Tibial nerve (tissue), 4 donors: Measurements from ENCODE around the gene SF1. TPM values are rescaled to one million over a fixed set of nuclear protein-coding genes. Genes with fewer than 3 reads are reported as not detected.

ENCODE experiments used
- DNase-seq, 2 donors: peaks; one replicate each; pipeline ENCODE4 v3.0.0-alpha.2; 2019; ENCODE audit warnings: low spot score in 2 of 2
- H3K27ac ChIP-seq, 4 donors: fragments of 200-600 bp; sonication (generic) in 3 of 4; one replicate each; pipeline ENCODE4 v1.5.1; 2017 to 2019; ENCODE audit warnings: mild to moderate bottlenecking in 1 of 4
- H3K27me3 ChIP-seq, 2 donors: fragments of 200-600 bp; sonication (generic) in 1 of 2; one replicate each; pipeline versions ENCODE4 v1.5.1 to v1.6.0; 2017 to 2019
- H3K36me3 ChIP-seq, 3 donors: fragments of 200-600 bp; sonication (generic); one replicate each; pipeline ENCODE4 v1.5.1; 2018 to 2019
- H3K4me1 ChIP-seq, 4 donors: fragments of 200-600 bp; sonication (generic) in 3 of 4; one replicate each; pipeline ENCODE4 v1.5.1; 2017 to 2019
- H3K4me3 ChIP-seq, 4 donors: fragments of 200-600 bp; sonication (generic) in 3 of 4; one replicate each; pipeline ENCODE4 v1.5.1; 2017 to 2019; ENCODE audit warnings: mild to moderate bottlenecking in 1 of 4, moderate library complexity in 1 of 4
- H3K9me3 ChIP-seq, 4 donors: fragments of 200-600 bp; sonication (generic) in 3 of 4; one replicate each; pipeline ENCODE4 v1.5.1; 2017 to 2019
- EP300 ChIP-seq, 2 donors: sonication (generic); formaldehyde crosslinking; IDR thresholded peaks; one replicate each; pipeline ENCODE4 v1.6.1; 2017; ENCODE audit warnings: antibody characterized with exemption in 2 of 2, mild to moderate bottlenecking in 1 of 2
- POLR2A ChIP-seq, 2 donors: fragments of 450-650 bp; IDR thresholded peaks; one replicate each; pipeline ENCODE4 v1.6.1; 2017; ENCODE audit warnings: antibody characterized with exemption in 2 of 2, mild to moderate bottlenecking in 2 of 2, moderate library complexity in 2 of 2
- WGBS, 2 donors: methylation state at CpG; one replicate each; pipeline ENCODE4 v1.1.5; 2018; 5-methylcytosine and 5-hydroxymethylcytosine counted together
- total RNA-seq, 4 donors: library from RNA; depleted of rRNA; stranded (reverse); fragments of >200 nt; gene quantifications; one replicate each; pipeline ENCODE4 v1.1.0, GENCODE V29; 2016
- TF ChIP-seq, protein P1 (sequence below), 5 experiments: fragments of 200-600 bp in 3 of 5; fragments of 450-650 bp in 2 of 5; sonication (generic) in 3 of 5; IDR thresholded peaks; one replicate each; pipeline ENCODE4 v1.5.1; 2016 to 2019; ENCODE audit warnings: antibody characterized with exemption in 5 of 5, mild to moderate bottlenecking in 3 of 5, moderate library complexity in 2 of 5

SF1 gene
- total RNA-seq, 4 donors from 2014 or later = 368 to 416 (median 372) TPM

GRCh38 chr11:64762674-64763525, 15.4 kb downstream of the SF1 start:
- WGBS, 2 donors = 41 to 47% methylated on average over 13 of the region's 13 CpGs
- Histone ChIP-seq H3K9me3 (no peaks in the 10 kb centered on the region), H3K4me1 (peaks cover 0 to 75% (median 41%) of the 10 kb centered on the region in 4 donors), H3K36me3 (peaks cover 22 to 60% (median 34%) of the 10 kb centered on the region in 3 donors), H3K4me3 (no peak overlapping the region), H3K27ac (peak overlapping the region in 3 of 4 donors; percentile 17 to 60 (median 57)), H3K27me3 (no peaks in the 10 kb centered on the region)
- TF ChIP-seq EP300 (IDR thresholded peaks at IDR 0.05) = no peak
- TF ChIP-seq POLR2A (IDR thresholded peaks at IDR 0.05) = no peak
- TF ChIP-seq, protein P1, sequence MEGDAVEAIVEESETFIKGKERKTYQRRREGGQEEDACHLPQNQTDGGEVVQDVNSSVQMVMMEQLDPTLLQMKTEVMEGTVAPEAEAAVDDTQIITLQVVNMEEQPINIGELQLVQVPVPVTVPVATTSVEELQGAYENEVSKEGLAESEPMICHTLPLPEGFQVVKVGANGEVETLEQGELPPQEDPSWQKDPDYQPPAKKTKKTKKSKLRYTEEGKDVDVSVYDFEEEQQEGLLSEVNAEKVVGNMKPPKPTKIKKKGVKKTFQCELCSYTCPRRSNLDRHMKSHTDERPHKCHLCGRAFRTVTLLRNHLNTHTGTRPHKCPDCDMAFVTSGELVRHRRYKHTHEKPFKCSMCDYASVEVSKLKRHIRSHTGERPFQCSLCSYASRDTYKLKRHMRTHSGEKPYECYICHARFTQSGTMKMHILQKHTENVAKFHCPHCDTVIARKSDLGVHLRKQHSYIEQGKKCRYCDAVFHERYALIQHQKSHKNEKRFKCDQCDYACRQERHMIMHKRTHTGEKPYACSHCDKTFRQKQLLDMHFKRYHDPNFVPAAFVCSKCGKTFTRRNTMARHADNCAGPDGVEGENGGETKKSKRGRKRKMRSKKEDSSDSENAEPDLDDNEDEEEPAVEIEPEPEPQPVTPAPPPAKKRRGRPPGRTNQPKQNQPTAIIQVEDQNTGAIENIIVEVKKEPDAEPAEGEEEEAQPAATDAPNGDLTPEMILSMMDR (IDR thresholded peaks at IDR 0.05) = no peak
- no peak for DNase-seq

GRCh38 chr11:64762277-64762673, 16.1 kb downstream of the SF1 start:
- Histone ChIP-seq H3K27ac (peak overlapping the region in 3 of 4 donors; percentile 17 to 57 (median 34)), H3K4me3 (no peak overlapping the region), H3K4me1 (peaks cover 0 to 69% (median 39%) of the 10 kb centered on the region in 4 donors), H3K9me3 (no peaks in the 10 kb centered on the region), H3K27me3 (no peaks in the 10 kb centered on the region), H3K36me3 (peaks cover 15 to 54% (median 28%) of the 10 kb centered on the region in 3 donors)
- WGBS, 2 donors = 58% methylated on average over 5 of the region's 5 CpGs
- no peak for DNase-seq
- TF ChIP-seq, protein P1 (IDR thresholded peaks at IDR 0.05) = no peak
- TF ChIP-seq EP300 (IDR thresholded peaks at IDR 0.05) (no peak), POLR2A (IDR thresholded peaks at IDR 0.05) (no peak)

- H3K4me3 ChIP-seq = no peak overlapping the region
- H3K27ac ChIP-seq = peak overlapping the region in 2 of 4 donors; percentile 26 to 46
- no peaks in the 10 kb centered on the region for H3K9me3 ChIP-seq
- peaks cover 9 to 40% (median 14%) of the 10 kb centered on the region in 3 donors for H3K36me3 ChIP-seq
- H3K27me3 ChIP-seq = no peaks in the 10 kb centered on the region
- H3K4me1 ChIP-seq = peaks cover 0 to 67% (median 38%) of the 10 kb centered on the region in 4 donors
- TF ChIP-seq, protein P1 (IDR thresholded peaks at IDR 0.05) = no peak
- TF ChIP-seq EP300 (IDR thresholded peaks at IDR 0.05) (no peak), POLR2A (IDR thresholded peaks at IDR 0.05) (no peak)
- WGBS, 2 donors = 59 to 65% methylated on average over 7 of the region's 7 CpGs
- no peak for DNase-seq
Measured at GRCh38 chr11:64760759-64761420, 17.5 kb downstream of the SF1 start.

GRCh38 chr11:64759722-64760719, 18.3 kb downstream of the SF1 start, which contains the start of gene PYGM:
Gene PYGM, minus strand, starts transcription at chr11:64759974. Its CDS starts 76 bp downstream, at chr11:64759898.
- H3K36me3 ChIP-seq = peaks cover 5 to 31% (median 6%) of the 10 kb centered on the region in 3 donors
- peak in 1 of 2 donors; percentile 43 for DNase-seq
- H3K4me1 ChIP-seq = peaks cover 0 to 61% (median 34%) of the 10 kb centered on the region in 4 donors
- H3K9me3 ChIP-seq = no peaks in the 10 kb centered on the region
- H3K4me3 ChIP-seq = peak within 1 kb of the TSS; percentile 7 to 33 (median 13)
- H3K27ac ChIP-seq = peak within 1 kb of the TSS in 3 of 4 donors; percentile 28 to 72 (median 53)
- no peaks in the 10 kb centered on the region for H3K27me3 ChIP-seq
- TF ChIP-seq POLR2A (IDR thresholded peaks at IDR 0.05) (no peak), EP300 (IDR thresholded peaks at IDR 0.05) (peak in 1 of 2 donors; percentile 8)
- TF ChIP-seq, protein P1 (IDR thresholded peaks at IDR 0.05) = no peak
- 39 to 49% methylated on average over 21 of the region's 24 CpGs for WGBS, 2 donors
